Fibroblast of peridontal ligament (primary cell): Measurements from ENCODE around the gene SARDH.
A peak's percentile ranks its signal among the peaks of the same experiment; 100 is the strongest.

Experiments
- DNase-seq: peaks from one replicate; pipeline ENCODE4 v3.0.0-alpha.2; 2010; ENCODE audit errors: extremely low read depth

The SARDH gene

GRCh38 chr9:133737774-133738639 lies at the start of gene SARDH:
Gene SARDH (minus strand): TSS chr9:133738352. CDS start chr9:133734173, 4,179 bp downstream.
- DNase-seq = peak; percentile 30

GRCh38 chr9:133787754-133788025 lies 49.5 kb upstream of the SARDH start:
- DNase-seq = no peak

GRCh38 chr9:133786907-133787753 lies 49.0 kb upstream of the SARDH start:
- no peak for DNase-seq

- no peak for DNase-seq
Observed at GRCh38 chr9:133786371-133786753, 48.2 kb upstream of the SARDH start.

- DNase-seq = no peak
Observed at GRCh38 chr9:133785753-133786370, 47.7 kb upstream of the SARDH start.

GRCh38 chr9:133784731-133785561 lies 46.8 kb upstream of the SARDH start:
- DNase-seq = no peak

- no peak for DNase-seq
Observed at GRCh38 chr9:133783331-133783731, 45.2 kb upstream of the SARDH start.

- peak; percentile 72 for DNase-seq
Observed at GRCh38 chr9:133782157-133783130, 44.3 kb upstream of the SARDH start.

- DNase-seq = no peak
Observed at GRCh38 chr9:133781828-133782135, 43.6 kb upstream of the SARDH start.

GRCh38 chr9:133780962-133781827 lies 43.0 kb upstream of the SARDH start:
- no peak for DNase-seq

- no peak for DNase-seq
Observed at GRCh38 chr9:133780404-133780945, 42.3 kb upstream of the SARDH start.

GRCh38 chr9:133779516-133780403 lies 41.6 kb upstream of the SARDH start:
- DNase-seq = no peak

GRCh38 chr9:133779081-133779480 lies 40.9 kb upstream of the SARDH start:
- DNase-seq = no peak

GRCh38 chr9:133778336-133779013 lies 40.3 kb upstream of the SARDH start:
- DNase-seq = no peak

- DNase-seq = no peak
Observed at GRCh38 chr9:133777871-133778270, 39.7 kb upstream of the SARDH start.

GRCh38 chr9:133777068-133777791 lies 39.1 kb upstream of the SARDH start:
- no peak for DNase-seq
